ENCODE data around the gene FRY. TPM values are rescaled to one million over a fixed set of nuclear protein-coding genes. Genes with fewer than 3 reads are reported as not detected.

The FRY gene
- total and polyA plus RNA-seq, 2 of the 13 experiments (the other 11 are each of a cell fraction or from before 2014, with no cell fraction given) = 8.2 to 13.1 TPM

GRCh38 chr13:32315238-32316027 is 283.9 kb downstream of the FRY start, which contains the start of the genes BRCA2 and ZAR1L (continued):
- TF ChIP-seq RNF219 (CRISPR knock-in tag; IDR thresholded peaks at IDR 0.05) (no peak), ZBTB1 (CRISPR knock-in tag; IDR thresholded peaks at IDR 0.05; ENCODE audit: borderline replicate concordance) (no peak), ZBTB2 (CRISPR knock-in tag; IDR thresholded peaks at IDR 0.05; ENCODE audit: low read depth) (no peak), ZNF136 (CRISPR knock-in tag; IDR thresholded peaks at IDR 0.05; ENCODE audit: low read depth) (no peak), HNRNPH1 (optimal IDR thresholded peaks at IDR 0.05; ENCODE audit: low read depth, low read length) (no peak), ZMYM2 (CRISPR knock-in tag; IDR thresholded peaks at IDR 0.05) (no peak), ZNF574 (CRISPR knock-in tag; IDR thresholded peaks at IDR 0.05) (peak; percentile 82), HNRNPK (IDR thresholded peaks at IDR 0.05; ENCODE audit: low read depth, low read length, poor library complexity, severe bottlenecking) (no peak), PRPF4 (IDR thresholded peaks at IDR 0.05; ENCODE audit: low read depth, low read length, poor library complexity, severe bottlenecking) (no peak), ZNF747 (CRISPR knock-in tag; IDR thresholded peaks at IDR 0.05; ENCODE audit: borderline replicate concordance) (no peak; the same call in none of the 2 replicates), MEIS1 (CRISPR knock-in tag; IDR thresholded peaks at IDR 0.05; ENCODE audit: borderline replicate concordance) (no peak), TFAP4 (IDR thresholded peaks at IDR 0.05; ENCODE audit: borderline replicate concordance, low read depth) (peak; percentile 57; the same call in 1 of the 2 replicates), ZSCAN20 (CRISPR knock-in tag; IDR thresholded peaks at IDR 0.05; ENCODE audit: borderline replicate concordance) (no peak), ZMYM3 (CRISPR knock-in tag; IDR thresholded peaks at IDR 0.05) (no peak), NFRKB (IDR thresholded peaks at IDR 0.05) (no peak), ZFAT (CRISPR knock-in tag; conservative IDR thresholded peaks at IDR 0.05) (no peak), ZNF468 (CRISPR knock-in tag; IDR thresholded peaks at IDR 0.05) (0 out of 2 replicates have a peak, but pooled peaks have one; percentile 74), TFDP2 (CRISPR knock-in tag; IDR thresholded peaks at IDR 0.05) (peak; percentile 98), HDAC2 (CRISPR knock-in tag; IDR thresholded peaks at IDR 0.05) (peak; percentile 70; the same call in 1 of the 2 replicates)

Measured in HepG2 (cell line).